Adipocyte (in vitro differentiated cells): Measurements from ENCODE around the gene ARHGAP12.

Experiments
- DNase-seq: peaks from one replicate; pipeline ENCODE4 v3.0.0-alpha.2; 2015; ENCODE audit warnings: low read depth
- H3K27me3 ChIP-seq: replicated peaks from 2 replicates; pipeline ENCODE4 v1.7.0; 2013; ENCODE audit warnings: mild to moderate bottlenecking, low read length, moderate library complexity; ENCODE audit not compliant: control insufficient read depth, insufficient read depth
- H3K36me3 ChIP-seq: 2 replicates; pipeline ENCODE4 v1.7.0; 2013; ENCODE audit warnings: low read length, mild to moderate bottlenecking, moderate library complexity; ENCODE audit not compliant: control insufficient read depth, insufficient read depth, severe bottlenecking
- H3K4me1 ChIP-seq: 2 replicates; pipeline ENCODE4 v1.7.0; 2013; ENCODE audit warnings: mild to moderate bottlenecking, low read length, moderate library complexity; ENCODE audit not compliant: control insufficient read depth, insufficient read depth
- H3K4me3 ChIP-seq: 2 replicates; pipeline ENCODE4 v1.7.0; 2013; ENCODE audit warnings: mild to moderate bottlenecking, low read length, moderate library complexity
- H3K9ac ChIP-seq: 2 replicates; pipeline ENCODE4 v1.7.0; 2013; ENCODE audit warnings: mild to moderate bottlenecking, low read length, moderate library complexity
- H3K9me3 ChIP-seq: 2 replicates; pipeline ENCODE4 v1.7.0; 2013; ENCODE audit warnings: mild to moderate bottlenecking, low read length, moderate library complexity; ENCODE audit not compliant: control insufficient read depth

Gene ARHGAP12

DNA sequence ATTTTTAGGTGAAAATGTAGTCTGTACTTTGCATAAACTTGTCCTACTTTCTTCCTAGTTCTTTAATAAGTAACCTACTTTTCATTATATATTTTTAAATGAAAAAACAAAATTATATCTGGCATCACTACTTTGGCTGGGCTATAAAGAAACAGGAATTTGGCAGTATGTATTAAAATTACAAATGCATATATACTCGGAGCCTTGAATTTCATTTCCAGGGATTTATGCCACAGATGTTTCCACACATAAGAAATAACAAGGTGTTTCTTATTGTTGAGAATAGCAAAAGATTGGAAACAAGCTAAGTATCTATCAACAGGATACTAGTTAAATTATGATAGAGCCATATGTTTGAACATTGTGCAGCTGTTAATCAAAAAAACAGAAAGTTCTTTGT is 2.2 kb upstream of the ARHGAP12 start:
- H3K36me3 ChIP-seq, result no peaks in the 10 kb centered on the region
- peaks cover 29% of the 10 kb centered on the region for H3K4me1 ChIP-seq
- peak overlapping the region; percentile 84 for H3K4me3 ChIP-seq
- no peaks in the 10 kb centered on the region for H3K9me3 ChIP-seq
- peak overlapping the region; percentile 97 for H3K9ac ChIP-seq
- no peaks in the 10 kb centered on the region for H3K27me3 ChIP-seq
- no peak for DNase-seq

DNA sequence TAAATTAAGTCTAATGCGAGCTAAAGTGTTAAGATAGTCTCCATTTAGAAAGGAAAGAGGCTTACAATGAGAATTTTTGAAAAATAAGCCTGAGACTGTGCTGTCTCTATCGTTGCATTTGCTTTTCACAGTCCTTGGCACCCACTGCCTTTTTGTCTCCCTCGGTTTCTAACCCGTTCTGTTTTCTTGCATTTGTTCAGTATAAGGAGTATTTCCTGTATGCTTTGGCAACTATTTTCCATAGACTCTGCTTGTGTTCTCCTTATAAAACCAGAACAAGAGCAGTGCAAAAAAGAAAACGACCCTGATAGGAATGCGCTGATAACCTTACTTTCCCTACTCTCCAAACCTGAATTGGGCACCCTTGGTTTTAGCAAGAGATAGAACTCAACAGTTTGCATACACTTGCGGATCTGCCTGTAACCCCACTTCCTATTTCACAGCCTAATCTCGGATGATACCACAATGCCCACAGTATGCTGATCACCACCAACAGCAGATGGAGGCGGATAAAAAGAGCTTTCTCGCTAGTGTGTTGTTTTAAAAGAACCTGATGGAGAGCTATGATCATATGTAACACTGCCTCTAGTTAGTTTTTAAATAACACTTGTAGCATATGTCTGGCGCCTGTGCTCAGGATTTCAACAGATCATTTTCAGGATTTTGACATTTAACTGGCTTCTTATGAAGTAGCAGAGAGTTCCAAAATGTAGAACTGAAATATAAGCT is 1.6 kb upstream of the ARHGAP12 start:
- peak; percentile 36 for DNase-seq
- peak overlapping the region; percentile 84 for H3K4me3 ChIP-seq

DNA sequence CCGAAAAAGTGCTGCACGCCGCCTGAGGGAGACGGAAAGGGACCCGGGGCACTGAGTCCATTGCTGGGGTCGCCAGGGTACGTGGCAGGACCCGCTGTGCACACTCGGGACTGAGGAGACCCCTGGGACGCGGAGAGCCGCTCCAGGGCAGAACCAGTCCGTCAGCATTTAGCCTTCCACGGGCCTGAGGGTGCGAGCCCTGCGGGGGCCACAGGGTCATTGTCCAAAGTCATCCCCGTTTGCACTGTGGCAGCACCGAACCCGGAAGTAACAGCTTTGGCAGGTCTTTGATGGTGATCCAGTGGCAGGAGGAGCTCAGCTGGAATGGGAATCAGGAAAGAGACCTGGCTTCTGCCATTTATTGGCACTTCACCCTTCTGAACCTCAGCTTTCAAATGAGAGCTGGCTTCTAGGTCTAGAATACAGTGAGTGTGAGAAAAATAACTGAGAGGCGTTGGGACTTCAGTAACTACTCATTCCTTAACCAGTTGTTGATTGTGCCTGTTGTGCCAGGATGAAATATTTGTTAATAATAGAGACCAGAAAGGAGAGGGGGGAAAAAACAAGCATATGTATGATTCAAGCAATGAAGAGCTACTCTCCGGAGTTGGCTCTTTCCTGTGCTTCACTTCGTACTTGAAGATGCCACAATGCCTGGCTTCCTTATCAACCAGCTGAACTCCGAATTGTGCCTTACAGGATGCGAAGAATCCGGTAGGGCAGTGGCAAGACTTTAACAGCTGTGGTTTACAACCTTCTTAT is 811 bp upstream of the ARHGAP12 start:
- H3K27me3 ChIP-seq, result no peaks in the 10 kb centered on the region
- peak; percentile 61 for DNase-seq

More for the DNA sequence above, 1.6 kb upstream of the ARHGAP12 start:
- Histone ChIP-seq H3K9ac (peak overlapping the region; percentile 97), H3K36me3 (no peaks in the 10 kb centered on the region), H3K27me3 (no peaks in the 10 kb centered on the region), H3K9me3 (no peaks in the 10 kb centered on the region), H3K4me1 (peaks cover 33% of the 10 kb centered on the region)

DNA sequence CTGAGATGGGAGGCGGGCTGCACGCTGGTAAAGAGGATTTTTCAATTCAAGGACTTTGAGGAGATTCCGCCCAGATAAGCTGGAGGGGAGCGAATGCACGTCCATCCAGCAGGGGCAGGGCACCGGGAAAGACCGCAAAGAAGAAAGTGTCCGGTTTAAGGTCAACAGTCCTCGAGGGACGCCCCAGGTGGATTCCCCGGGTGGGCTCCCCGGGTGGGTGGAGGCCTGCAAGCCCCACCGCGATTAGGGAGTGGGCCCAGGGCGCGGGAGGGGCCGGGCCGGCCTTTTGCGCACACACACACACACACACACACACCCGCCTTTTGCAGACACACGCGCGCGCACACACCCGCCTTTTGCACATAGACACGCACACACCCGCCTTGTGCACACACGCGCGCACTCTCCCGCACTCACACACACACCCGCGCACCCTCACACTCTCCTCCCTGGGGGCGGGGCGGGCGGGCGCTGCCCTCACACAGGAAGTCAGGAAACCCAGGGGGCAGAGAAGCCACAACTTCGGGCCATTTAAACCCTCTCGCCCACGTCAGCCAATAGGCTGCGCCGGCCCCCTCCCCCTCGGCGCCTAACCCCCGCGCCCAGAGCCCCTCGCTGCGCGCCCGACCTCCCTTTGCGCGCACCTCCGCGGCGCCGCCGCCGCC is 615 bp downstream of the ARHGAP12 start:
- peak overlapping the region; percentile 84 for H3K4me3 ChIP-seq
- H3K4me1 ChIP-seq, result peaks cover 33% of the 10 kb centered on the region
- no peaks in the 10 kb centered on the region for H3K36me3 ChIP-seq
- no peaks in the 10 kb centered on the region for H3K9me3 ChIP-seq
- peak; percentile 77 for DNase-seq
- peak overlapping the region; percentile 97 for H3K9ac ChIP-seq
- no peaks in the 10 kb centered on the region for H3K27me3 ChIP-seq

More for the DNA sequence above, 811 bp upstream of the ARHGAP12 start:
- peak overlapping the region; percentile 84 for H3K4me3 ChIP-seq
- peaks cover 33% of the 10 kb centered on the region for H3K4me1 ChIP-seq
- H3K9me3 ChIP-seq, result no peaks in the 10 kb centered on the region
- no peaks in the 10 kb centered on the region for H3K36me3 ChIP-seq
- H3K9ac ChIP-seq, result peak overlapping the region; percentile 97

DNA sequence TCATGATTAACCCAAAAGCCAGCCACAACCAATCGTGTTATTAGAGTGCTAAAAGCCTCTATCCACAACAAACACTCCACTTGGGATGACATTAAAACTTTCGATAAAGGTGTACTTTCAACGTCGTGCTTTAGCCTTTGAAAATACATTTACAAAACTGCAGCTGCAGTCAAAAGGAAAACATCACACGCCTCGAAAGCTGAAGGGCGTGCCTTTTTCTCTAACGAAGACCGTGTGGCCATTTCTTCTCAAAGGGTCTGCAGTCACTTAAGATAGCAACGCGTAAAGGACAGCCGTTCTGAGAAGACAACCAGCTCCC is 1.1 kb downstream of the ARHGAP12 start:
- Histone ChIP-seq H3K36me3 (no peaks in the 10 kb centered on the region), H3K27me3 (no peaks in the 10 kb centered on the region), H3K4me1 (peaks cover 33% of the 10 kb centered on the region), H3K4me3 (peak overlapping the region; percentile 84), H3K9ac (peak overlapping the region; percentile 97), H3K9me3 (no peaks in the 10 kb centered on the region)
- no peak for DNase-seq

DNA sequence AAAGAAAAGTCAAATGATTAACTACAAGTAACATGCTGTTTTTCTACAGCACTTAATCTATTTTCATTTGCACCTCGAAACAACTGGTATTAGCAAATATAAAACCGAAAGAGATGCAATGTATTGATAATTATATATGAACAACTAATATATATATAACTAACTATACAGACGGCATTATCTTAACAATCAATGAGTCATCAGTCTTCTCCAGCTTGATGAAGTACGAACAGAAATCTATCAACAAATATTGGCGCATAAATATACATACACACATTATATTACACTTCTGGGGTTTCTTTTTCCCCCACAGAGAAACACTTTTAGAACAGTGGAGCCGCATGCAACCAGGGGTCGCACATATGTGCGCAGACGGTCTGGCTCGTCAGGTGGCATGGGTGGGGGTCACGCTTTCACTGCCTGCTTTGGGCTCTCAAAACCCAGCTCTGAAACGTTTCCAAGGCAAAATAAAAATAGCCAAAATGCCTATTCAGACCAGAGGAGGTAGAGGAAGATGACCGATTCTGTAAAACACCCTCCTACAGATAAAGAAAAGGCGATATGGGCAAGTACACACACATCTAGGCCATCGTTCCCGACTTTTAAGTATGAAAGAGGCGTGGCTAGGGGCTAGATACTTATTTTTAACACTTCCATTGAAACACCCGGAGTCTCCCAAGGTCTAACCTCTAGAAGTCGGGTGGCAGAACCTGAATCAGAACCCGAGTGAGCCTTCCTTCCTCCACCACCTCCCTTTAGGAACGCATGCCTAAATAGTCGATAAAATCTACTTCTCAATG is 1.7 kb downstream of the ARHGAP12 start:
- DNase-seq, result peak; percentile 37
- peak overlapping the region; percentile 97 for H3K9ac ChIP-seq

DNA sequence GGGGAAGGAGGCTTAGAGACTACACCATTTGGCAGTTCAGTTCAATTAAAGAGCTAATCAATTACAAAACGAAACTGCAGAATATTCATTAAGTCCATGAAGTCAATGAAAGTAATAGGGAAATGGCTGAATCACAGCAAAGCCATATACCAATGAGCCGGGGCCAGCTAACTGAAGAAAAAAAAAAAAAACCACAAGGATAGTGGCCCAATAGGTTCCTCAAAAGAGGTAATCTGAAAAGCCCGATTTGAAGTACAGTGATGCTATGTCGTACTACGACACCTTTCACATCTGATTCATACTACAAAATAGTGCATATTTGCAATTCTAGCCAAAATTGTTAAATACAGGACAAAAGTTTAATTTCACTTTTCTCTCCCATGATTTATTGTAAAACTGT is 2.5 kb downstream of the ARHGAP12 start:
- H3K9ac ChIP-seq, result peak overlapping the region; percentile 97
- peak overlapping the region; percentile 84 for H3K4me3 ChIP-seq
- H3K36me3 ChIP-seq, result no peaks in the 10 kb centered on the region
- no peak for DNase-seq
- peaks cover 32% of the 10 kb centered on the region for H3K4me1 ChIP-seq
- H3K9me3 ChIP-seq, result no peaks in the 10 kb centered on the region
- H3K27me3 ChIP-seq, result no peaks in the 10 kb centered on the region

More for the DNA sequence above, 1.7 kb downstream of the ARHGAP12 start:
- Histone ChIP-seq H3K9me3 (no peaks in the 10 kb centered on the region), H3K36me3 (no peaks in the 10 kb centered on the region), H3K4me3 (peak overlapping the region; percentile 84), H3K4me1 (peaks cover 33% of the 10 kb centered on the region), H3K27me3 (no peaks in the 10 kb centered on the region)

DNA sequence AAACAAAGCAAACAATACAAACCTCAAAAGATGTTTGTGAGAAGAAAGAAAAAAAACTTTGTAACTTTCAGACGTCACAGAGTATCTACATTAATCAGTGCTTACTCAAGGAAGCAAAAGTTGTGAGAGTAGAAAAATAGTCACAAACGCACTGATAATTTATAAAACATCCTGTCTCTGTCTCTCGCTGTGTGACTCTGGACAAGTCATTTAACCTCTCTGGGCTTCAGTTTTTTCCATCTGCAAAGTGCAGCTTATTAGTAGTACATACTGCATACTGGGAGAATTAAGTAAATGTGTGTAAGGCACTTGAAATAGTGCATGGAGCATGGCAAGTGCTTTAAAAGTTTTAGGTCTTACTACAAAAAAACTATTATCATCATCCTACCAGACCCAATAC is 3.8 kb downstream of the ARHGAP12 start:
- DNase-seq, result no peak
- H3K4me1 ChIP-seq, result peaks cover 24% of the 10 kb centered on the region
- H3K36me3 ChIP-seq, result no peaks in the 10 kb centered on the region
- H3K4me3 ChIP-seq, result no peak overlapping the region
- no peaks in the 10 kb centered on the region for H3K27me3 ChIP-seq
- no peak overlapping the region for H3K9ac ChIP-seq
- H3K9me3 ChIP-seq, result no peaks in the 10 kb centered on the region

DNA sequence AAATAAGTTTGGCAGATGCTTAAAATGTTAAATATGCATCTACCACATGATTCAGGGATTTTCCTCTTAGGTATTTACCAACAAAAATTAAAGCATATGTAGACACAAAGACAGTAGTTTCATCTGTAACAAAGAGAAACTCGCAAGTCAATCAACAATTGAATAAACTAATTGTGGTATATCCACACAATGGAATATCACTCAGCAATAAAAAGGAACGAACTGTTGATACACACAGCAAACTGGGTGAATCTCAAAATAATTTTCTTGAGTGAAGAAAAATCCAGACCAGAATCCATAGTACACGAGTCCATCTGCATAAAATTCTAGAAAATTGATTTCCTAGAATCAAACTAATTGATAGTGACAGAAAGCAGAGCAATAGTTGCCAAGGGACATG is 5.2 kb downstream of the ARHGAP12 start:
- H3K9me3 ChIP-seq, result no peaks in the 10 kb centered on the region
- no peaks in the 10 kb centered on the region for H3K36me3 ChIP-seq
- DNase-seq, result no peak
- peaks cover 19% of the 10 kb centered on the region for H3K4me1 ChIP-seq
- no peaks in the 10 kb centered on the region for H3K27me3 ChIP-seq
- no peak overlapping the region for H3K4me3 ChIP-seq
- H3K9ac ChIP-seq, result no peak overlapping the region

DNA sequence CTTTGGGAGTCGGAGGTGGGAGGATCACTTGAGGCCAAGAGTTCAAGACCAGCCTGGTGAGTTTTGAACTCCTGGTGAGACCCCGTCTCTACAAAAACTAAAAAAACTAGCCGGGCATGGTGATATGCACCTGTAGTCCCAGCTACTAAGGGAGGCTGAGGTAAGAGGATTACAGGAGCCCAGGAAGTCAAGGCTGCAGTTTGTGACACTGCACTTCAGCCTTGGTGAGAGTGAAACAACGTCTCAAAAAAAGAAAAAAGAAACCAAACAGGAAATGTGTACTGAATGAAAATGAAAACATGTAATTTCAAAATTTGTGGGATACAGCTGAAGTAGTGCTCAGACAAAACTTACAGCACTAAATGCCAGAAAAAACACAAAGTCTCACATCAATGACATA is 7.6 kb downstream of the ARHGAP12 start:
- Histone ChIP-seq H3K27me3 (no peaks in the 10 kb centered on the region), H3K9ac (no peak overlapping the region), H3K36me3 (no peaks in the 10 kb centered on the region), H3K9me3 (no peaks in the 10 kb centered on the region), H3K4me3 (no peak overlapping the region), H3K4me1 (peaks cover 11% of the 10 kb centered on the region)
- DNase-seq, result no peak

DNA sequence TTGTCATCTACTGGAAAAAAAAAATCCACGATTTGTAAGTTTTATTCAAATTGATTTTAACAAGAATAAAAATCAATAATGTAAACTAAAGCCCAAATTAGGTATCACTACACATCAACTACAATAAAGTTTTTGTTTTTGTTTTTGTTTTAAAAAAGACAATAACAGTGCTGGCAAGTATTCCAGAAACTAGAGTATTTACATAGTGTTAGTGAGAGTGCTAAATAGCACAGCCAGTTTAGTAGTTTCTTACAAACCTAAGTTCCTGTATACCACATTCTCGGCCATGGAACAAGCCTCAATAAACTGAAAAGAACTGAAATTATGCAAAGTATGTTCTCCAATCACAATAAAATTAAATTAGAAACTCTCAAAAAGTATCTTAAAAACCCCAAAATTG is 8.1 kb downstream of the ARHGAP12 start:
- no peak for DNase-seq
- Histone ChIP-seq H3K4me3 (no peak overlapping the region), H3K9me3 (no peaks in the 10 kb centered on the region), H3K9ac (no peak overlapping the region), H3K27me3 (no peaks in the 10 kb centered on the region), H3K4me1 (peaks cover 6% of the 10 kb centered on the region), H3K36me3 (no peaks in the 10 kb centered on the region)
